ENCODE measurements around the gene OIP5. TPM values are rescaled to one million over a fixed set of nuclear protein-coding genes. Genes with fewer than 3 reads are reported as not detected.
"Not testable (repeated sequence)": the region's sequence is repeated elsewhere in the genome, so short reads cannot be mapped to it uniquely, and the experiment has no call there.

Gene OIP5
- total RNA-seq, 8 experiments from 2014 or later: 0.78 to 12.9 (median 1.0) TPM

GRCh38 chr15:41291065-41291631 is 41.2 kb downstream of the OIP5 start:
- in situ Hi-C loops (cut with MboI; ENCODE audit: low pct_unique_long_range_greater_than_20kb in 2 of 9, low sequenced_read_pairs in 9 of 9, unreplicated experiment in 9 of 9): no loop called here
- no peak overlapping the region for H3K27ac ChIP-seq
- 57 to 100% (median 94%) methylated on average over 1 to 6 of the region's 9 CpGs; no CpG with 5 or more reads in 3 of the 10 experiments for WGBS, 10 experiments
- ATAC-seq (replicated peaks in 6 of 8): no peak
- no peaks in the 10 kb centered on the region for H3K4me1 ChIP-seq (replicated peaks in 1 of 2)
- no peak overlapping the region for H3K4me3 ChIP-seq

- ATAC-seq (replicated peaks in 6 of 8): no peak
- in situ Hi-C loops (cut with MboI; ENCODE audit: low pct_unique_long_range_greater_than_20kb in 2 of 9, low sequenced_read_pairs in 9 of 9, unreplicated experiment in 9 of 9): no loop called here
- no peak overlapping the region for H3K4me3 ChIP-seq
- 78 to 100% (median 100%) methylated on average over 1 to 2 of the region's 2 CpGs; no CpG with 5 or more reads in 1 of the 10 experiments for WGBS, 10 experiments
- peaks cover 3 to 8% of the 10 kb centered on the region in 2 donors for H3K4me1 ChIP-seq (replicated peaks in 1 of 2)
- H3K27ac ChIP-seq: no peak overlapping the region
Observed at GRCh38 chr15:41289953-41290352, 42.4 kb downstream of the OIP5 start.

- peaks cover 3 to 8% of the 10 kb centered on the region in 2 donors for H3K4me1 ChIP-seq (replicated peaks in 1 of 2)
- H3K4me3 ChIP-seq: no peak overlapping the region
- no peak overlapping the region for H3K27ac ChIP-seq
- no peak for ATAC-seq (replicated peaks in 6 of 8)
- 56 to 100% (median 75%) methylated on average over 1 of the region's 1 CpG; no CpG with 5 or more reads in 7 of the 10 experiments for WGBS, 10 experiments
- in situ Hi-C loops (cut with MboI; ENCODE audit: low pct_unique_long_range_greater_than_20kb in 2 of 9, low sequenced_read_pairs in 9 of 9, unreplicated experiment in 9 of 9): no loop called here
Observed at GRCh38 chr15:41288464-41288863, 43.9 kb downstream of the OIP5 start.

GRCh38 chr15:41286665-41287333 is 45.6 kb downstream of the OIP5 start:
- peak in 2 of 8 experiments; percentile 1 to 7 for ATAC-seq (replicated peaks in 6 of 8)
- H3K4me1 ChIP-seq (replicated peaks in 1 of 2): peaks cover 9 to 15% of the 10 kb centered on the region in 2 donors
- in situ Hi-C loops (cut with MboI; ENCODE audit: low pct_unique_long_range_greater_than_20kb in 2 of 9, low sequenced_read_pairs in 9 of 9, unreplicated experiment in 9 of 9): no loop called here
- H3K4me3 ChIP-seq: no peak overlapping the region
- WGBS, 10 experiments: 89 to 100% (median 97%) methylated on average over 2 to 6 of the region's 6 CpGs
- no peak overlapping the region for H3K27ac ChIP-seq

- H3K4me1 ChIP-seq (replicated peaks in 1 of 2): peaks cover 9 to 15% of the 10 kb centered on the region in 2 donors
- no peak for ATAC-seq (replicated peaks in 6 of 8)
- 0 to 100% (median 51%) methylated on average over 1 to 6 of the region's 7 CpGs; no CpG with 5 or more reads in 2 of the 10 experiments for WGBS, 10 experiments
- peak overlapping the region; percentile 75 to 94 (median 84) for H3K4me3 ChIP-seq
- H3K27ac ChIP-seq: peak overlapping the region in 1 of 2 donors; percentile 85
- in situ Hi-C loops (cut with MboI; ENCODE audit: low pct_unique_long_range_greater_than_20kb in 2 of 9, low sequenced_read_pairs in 9 of 9, unreplicated experiment in 9 of 9): no loop called here
Observed at GRCh38 chr15:41285285-41285684, 47.1 kb downstream of the OIP5 start.

GRCh38 chr15:41284427-41285177 is 47.8 kb downstream of the OIP5 start:
- 0 to 2% (median 1%) methylated on average over 1 to 20 of the region's 20 CpGs for WGBS, 10 experiments
- ATAC-seq (replicated peaks in 6 of 8): no peak
- in situ Hi-C loops (cut with MboI; ENCODE audit: low pct_unique_long_range_greater_than_20kb in 2 of 9, low sequenced_read_pairs in 9 of 9, unreplicated experiment in 9 of 9): no loop called here

GRCh38 chr15:41283653-41284426 is 48.6 kb downstream of the OIP5 start:
- H3K4me1 ChIP-seq (replicated peaks in 1 of 2): peaks cover 9 to 15% of the 10 kb centered on the region in 2 donors
- H3K27ac ChIP-seq: peak overlapping the region; percentile 85 to 94
- ATAC-seq (replicated peaks in 6 of 8): peak; percentile 90 to 99 (median 98)
- peak overlapping the region; percentile 75 to 94 (median 84) for H3K4me3 ChIP-seq
- 0 to 10% (median 0%) methylated on average over 2 to 30 of the region's 61 CpGs; no CpG with 5 or more reads in 3 of the 10 experiments for WGBS, 10 experiments
- in situ Hi-C loops (cut with MboI; ENCODE audit: low pct_unique_long_range_greater_than_20kb in 2 of 9, low sequenced_read_pairs in 9 of 9, unreplicated experiment in 9 of 9): no loop called here

More at GRCh38 chr15:41284427-41285177, 47.8 kb downstream of the OIP5 start:
- H3K4me1 ChIP-seq (replicated peaks in 1 of 2): peaks cover 9 to 15% of the 10 kb centered on the region in 2 donors
- H3K27ac ChIP-seq: peak overlapping the region; percentile 85 to 94
- peak overlapping the region; percentile 75 to 94 (median 84) for H3K4me3 ChIP-seq

- Histone ChIP-seq H3K4me1 (replicated peaks in 1 of 2) (peaks cover 9 to 15% of the 10 kb centered on the region in 2 donors), H3K4me3 (peak overlapping the region; percentile 16 to 89 (median 77)), H3K27ac (peak overlapping the region; percentile 77 to 84)
- 23 to 100% (median 48%) methylated on average over 1 to 9 of the region's 19 CpGs; no CpG with 5 or more reads in 4 of the 10 experiments for WGBS, 10 experiments
- in situ Hi-C loops (cut with MboI; ENCODE audit: low pct_unique_long_range_greater_than_20kb in 2 of 9, low sequenced_read_pairs in 9 of 9, unreplicated experiment in 9 of 9); ATAC-seq (replicated peaks in 6 of 8): not testable (repeated sequence)
Observed at GRCh38 chr15:41282980-41283652, 49.3 kb downstream of the OIP5 start.

GRCh38 chr15:41282436-41282835 is 50.0 kb downstream of the OIP5 start:
- H3K27ac ChIP-seq; in situ Hi-C loops (cut with MboI; ENCODE audit: low pct_unique_long_range_greater_than_20kb in 2 of 9, low sequenced_read_pairs in 9 of 9, unreplicated experiment in 9 of 9); H3K4me3 ChIP-seq; ATAC-seq (replicated peaks in 6 of 8): not testable (repeated sequence)
- H3K4me1 ChIP-seq (replicated peaks in 1 of 2): peaks cover 9 to 15% of the 10 kb centered on the region in 2 donors
- 60 to 90% (median 86%) methylated on average over 2 to 4 of the region's 10 CpGs; no CpG with 5 or more reads in 7 of the 10 experiments for WGBS, 10 experiments

GRCh38 chr15:41281236-41281635 is 51.2 kb downstream of the OIP5 start:
- 22 to 100% (median 60%) methylated on average over 1 of the region's 1 CpG; no CpG with 5 or more reads in 5 of the 10 experiments for WGBS, 10 experiments
- Histone ChIP-seq H3K4me3 (no peak overlapping the region), H3K27ac (no peak overlapping the region), H3K4me1 (replicated peaks in 1 of 2) (peaks cover 9 to 15% of the 10 kb centered on the region in 2 donors)
- in situ Hi-C loops (cut with MboI; ENCODE audit: low pct_unique_long_range_greater_than_20kb in 2 of 9, low sequenced_read_pairs in 9 of 9, unreplicated experiment in 9 of 9): no loop called here
- peak in 1 of 8 experiments; percentile 2 for ATAC-seq (replicated peaks in 6 of 8)

GRCh38 chr15:41279535-41280283 is 52.7 kb downstream of the OIP5 start:
- in situ Hi-C loops (cut with MboI; ENCODE audit: low pct_unique_long_range_greater_than_20kb in 2 of 9, low sequenced_read_pairs in 9 of 9, unreplicated experiment in 9 of 9): no loop called here
- H3K4me1 ChIP-seq (replicated peaks in 1 of 2): peaks cover 7% of the 10 kb centered on the region in 2 donors
- no peak overlapping the region for H3K4me3 ChIP-seq
- H3K27ac ChIP-seq: no peak overlapping the region
- no peak for ATAC-seq (replicated peaks in 6 of 8)
- WGBS, 10 experiments: 14 to 100% (median 44%) methylated on average over 1 of the region's 1 CpG; no CpG with 5 or more reads in 3 of the 10 experiments
